GM19238 (cell line): ENCODE results near the gene ANKRD31.

Experiments
- DNase-seq: peaks from one replicate; pipeline ENCODE4 v3.0.0; 2011; ENCODE audit warnings: low spot score; ENCODE audit not compliant: insufficient read length

Gene ANKRD31

DNA sequence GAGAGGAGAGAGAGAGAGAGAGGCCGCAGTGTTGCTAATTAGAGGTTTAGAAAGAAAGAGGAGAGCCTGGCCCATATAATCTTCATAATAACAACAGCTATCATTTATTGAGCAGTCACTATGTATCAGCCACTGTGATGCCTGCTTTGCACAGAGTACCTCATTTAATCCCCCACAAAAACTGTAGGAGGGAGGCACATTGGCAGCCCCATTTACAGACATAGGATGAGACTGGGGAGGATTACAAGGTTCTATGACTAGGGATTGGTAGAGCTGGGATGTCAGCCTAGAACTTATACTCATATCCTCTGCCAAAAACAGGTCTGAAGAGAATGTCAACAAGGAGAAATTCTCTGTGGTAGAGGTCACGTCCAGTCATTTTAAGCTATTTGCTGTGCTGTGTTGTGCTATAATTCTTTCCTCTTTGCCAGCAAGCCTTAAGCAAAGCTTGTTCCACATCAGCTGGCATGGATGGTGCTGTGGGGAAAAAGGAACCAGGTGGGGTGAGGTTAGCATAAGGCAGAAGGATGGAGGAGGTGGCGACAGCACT lies 177.6 kb downstream of the ANKRD31 start:
- DNase-seq, result no peak

DNA sequence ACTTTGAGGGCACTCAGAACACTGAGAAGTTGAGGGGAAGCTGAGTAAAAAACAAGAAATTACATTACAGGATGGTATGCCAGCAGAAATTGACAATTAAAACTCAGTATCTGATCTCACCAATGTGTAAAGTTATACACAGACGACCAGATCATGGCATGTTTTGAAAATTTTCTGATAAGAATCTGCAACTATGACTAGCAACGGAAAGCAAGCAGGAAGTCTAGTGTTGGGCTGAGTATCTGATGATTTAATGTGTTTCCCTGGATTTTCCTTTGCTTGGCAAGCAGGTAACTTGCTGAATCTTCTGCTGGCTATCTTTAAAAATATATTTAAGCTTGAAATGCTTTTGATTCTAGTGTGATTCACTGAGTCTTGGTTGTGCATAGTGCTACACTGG lies 179.1 kb downstream of the ANKRD31 start:
- no peak for DNase-seq

DNA sequence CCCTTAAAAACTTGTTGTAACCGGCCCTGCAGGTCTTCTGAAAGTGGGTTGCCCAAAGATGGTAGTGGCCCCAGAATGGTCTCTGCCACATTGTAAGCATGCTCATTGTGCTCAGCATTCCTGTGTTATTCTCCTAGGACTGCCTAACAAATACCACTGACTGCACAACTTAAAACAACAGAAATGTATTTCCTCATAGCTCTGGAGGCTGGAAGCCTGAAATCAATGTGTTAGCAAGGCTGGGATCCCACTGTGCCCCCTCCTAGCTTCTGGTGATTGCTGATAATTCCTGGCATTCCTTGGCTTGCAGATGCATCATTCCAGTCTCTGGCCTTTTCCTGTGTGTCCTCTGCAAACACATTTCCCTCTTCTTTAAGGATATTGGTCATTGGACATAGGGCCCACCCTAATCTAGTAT lies 180.9 kb downstream of the ANKRD31 start:
- no peak for DNase-seq

DNA sequence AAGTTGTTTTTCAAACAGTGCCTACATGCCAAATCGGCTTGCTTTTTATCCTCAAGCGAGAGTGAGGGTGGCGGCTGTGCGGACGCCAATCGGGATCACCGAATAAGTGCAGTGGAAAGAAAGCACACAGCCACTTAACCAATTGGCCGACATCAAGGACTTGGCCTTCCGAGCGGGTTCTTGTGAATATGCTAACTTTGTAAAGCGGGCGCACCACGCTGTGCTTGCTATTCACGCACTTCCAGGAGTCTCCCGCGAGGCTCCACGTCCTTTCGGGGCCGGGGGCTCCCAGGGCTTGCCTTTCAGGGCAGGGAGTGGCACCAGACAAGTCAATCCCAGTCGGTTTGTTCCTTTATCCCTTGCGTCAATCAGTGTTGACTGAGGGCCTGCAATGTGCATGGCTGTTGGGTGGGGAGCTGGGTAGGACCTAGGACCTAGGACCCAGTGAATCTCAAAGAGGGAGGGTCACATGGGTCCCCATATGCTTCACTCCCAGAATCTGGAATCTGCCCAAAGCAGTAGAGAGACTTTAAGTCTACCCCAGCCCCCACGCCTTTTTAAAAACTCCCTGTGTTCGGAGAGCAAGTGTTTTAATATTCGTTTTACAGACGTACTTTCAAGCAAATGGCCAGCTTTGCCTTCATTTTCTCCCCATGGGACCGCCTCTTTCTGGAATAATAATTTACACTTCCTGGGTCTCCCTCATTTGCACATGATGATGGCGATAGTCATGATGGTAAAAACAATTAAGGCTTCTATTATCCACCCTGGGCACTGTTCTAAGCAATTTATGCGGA lies 182.3 kb downstream of the ANKRD31 start:
- no peak for DNase-seq

DNA sequence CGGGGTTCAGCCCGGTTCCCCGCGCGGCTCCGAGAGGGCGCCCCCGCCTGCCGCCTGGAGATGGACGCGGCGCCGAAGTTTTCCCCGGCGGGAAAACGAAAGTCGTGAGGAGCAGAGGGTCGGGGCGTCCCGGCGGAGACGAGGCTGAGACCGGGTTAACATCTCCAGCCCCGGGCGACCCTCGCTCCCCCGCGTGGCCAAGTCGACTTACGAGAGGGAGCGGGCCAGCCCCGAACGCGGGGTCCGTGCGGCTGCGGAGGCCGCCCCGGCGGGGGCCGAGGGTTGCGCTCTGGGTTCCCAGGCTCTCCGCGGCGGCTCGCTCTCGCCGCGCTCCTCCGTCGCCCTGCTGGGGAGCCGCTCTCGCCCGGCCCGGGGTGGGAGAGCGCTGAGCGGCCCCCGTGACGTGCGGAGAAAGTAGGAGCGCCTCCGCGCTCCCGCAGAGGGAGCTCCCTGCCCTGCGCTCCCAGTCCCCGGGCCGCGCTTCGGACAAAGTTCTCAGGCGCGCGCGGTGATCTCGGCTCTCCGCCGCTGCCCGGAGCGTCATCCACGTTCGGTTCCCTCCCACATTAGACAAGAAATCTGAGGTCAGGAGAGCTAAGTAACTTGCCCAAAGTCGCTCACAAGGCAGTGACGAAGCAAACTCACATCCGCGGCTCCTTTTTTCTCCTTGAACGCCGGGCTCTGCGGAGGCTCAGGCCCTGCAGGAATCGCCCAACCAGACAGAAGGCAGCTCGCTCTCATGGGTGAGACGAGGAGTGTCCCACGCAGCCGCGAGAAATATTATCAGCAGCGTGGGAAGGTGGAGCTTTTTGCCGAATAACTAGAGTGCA lies 183.2 kb downstream of the ANKRD31 start:
- no peak for DNase-seq

DNA sequence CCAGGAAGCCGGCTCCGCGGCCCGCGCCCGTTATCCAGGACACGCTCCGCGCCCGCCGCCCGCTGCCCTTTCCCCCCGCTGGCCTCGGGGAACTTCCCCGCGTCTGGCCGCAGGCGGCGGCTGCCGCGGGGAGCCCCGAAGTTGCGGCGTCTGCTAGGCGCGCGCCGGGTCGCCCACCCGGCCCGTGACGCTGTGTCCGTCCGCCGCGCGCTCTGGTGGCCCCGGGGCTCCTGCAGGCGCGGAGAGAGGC lies 183.7 kb downstream of the ANKRD31 start:
- no peak for DNase-seq

DNA sequence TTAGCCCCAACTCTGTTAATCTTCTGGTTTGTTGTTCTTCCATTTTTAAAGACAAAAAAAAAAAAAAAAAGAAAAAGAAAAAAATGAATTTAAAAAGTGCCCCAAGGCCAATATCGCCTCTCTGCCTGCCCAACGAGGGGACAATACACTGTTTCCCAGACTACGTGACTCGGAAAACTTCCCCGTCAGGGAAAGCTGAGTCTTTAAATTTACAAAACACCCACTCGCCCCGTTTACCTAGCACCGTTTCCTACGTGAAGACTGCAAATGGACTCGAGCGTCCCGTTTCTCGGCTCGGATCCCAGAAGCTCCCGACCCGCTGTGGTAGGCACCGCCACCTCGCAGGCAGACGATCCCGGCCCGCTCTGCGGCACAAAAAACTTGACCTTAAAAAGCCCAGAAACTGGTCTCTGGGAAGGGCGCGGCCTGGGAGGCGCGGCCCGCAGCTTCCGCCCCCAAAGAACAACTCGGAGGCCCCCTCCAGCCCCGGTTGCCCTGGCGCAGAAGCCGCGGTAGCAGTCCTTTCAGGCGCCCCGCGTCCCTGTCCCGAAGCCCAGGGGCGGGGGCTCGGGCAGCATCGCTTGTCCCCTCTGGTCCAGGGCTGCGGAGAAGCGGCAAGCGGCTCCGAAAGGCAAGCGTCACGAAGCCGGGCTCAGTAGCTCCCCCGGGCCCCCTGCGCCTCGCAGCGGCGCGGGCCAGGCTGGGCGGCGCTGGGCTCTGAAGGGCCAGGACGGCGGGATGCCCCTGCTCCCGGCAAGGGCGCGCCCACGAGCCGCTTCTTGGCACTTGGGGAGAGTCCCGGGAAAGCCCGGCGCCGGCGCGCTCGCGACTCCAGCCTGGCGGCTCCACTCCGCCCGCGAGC lies 184.3 kb downstream of the ANKRD31 start, which contains the start of gene GCNT4:
Gene GCNT4, minus strand, starts transcription at position 367 of the 862 bp plus-strand sequence. CDS start 22,521 bp downstream, outside the sequence.
- no peak for DNase-seq

DNA sequence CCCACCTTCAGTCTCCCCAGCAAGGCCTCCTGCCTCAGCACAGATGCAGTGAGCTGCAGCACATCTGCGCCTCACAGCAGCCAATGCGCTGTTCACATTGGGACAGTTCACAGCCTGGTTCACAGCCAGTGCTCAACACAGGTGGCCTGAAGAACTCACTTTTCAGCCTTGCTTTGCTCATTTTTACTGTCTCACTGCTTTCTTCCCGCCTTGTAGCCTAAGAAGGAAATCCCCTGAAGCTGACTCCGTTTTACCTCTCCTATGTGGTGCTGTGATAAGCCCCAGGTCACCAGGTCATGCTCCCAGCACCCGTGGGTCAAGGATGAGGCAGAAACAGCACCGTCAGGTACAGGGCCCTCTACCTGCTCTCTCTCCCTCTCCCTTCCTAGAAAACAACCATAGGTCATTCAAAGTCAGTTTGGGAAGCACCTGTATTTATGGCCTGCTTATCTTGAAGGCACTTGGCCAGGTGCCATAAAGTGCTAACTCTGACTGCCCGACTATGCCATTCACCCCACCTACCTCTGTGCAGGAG lies 185.4 kb downstream of the ANKRD31 start:
- DNase-seq, result no peak

DNA sequence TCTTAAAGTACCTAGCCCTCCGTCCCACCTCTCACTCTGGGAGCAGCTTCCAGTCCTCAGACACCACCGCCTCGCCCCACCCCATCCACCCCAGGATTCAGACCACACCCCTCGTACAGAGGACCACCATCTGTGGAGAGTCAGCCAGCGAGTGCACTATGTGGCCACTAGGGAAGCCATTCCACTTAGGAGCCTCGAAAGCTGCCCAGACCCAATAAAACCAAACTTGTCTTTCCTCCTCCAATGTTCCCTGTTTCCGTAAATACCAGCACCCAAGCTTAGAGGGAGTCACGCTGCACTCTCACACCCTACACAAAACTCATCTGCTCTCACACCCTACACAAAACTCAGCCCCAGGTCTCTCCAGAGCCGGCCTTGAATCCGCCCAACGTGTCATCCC lies 186.3 kb downstream of the ANKRD31 start:
- DNase-seq, result no peak

DNA sequence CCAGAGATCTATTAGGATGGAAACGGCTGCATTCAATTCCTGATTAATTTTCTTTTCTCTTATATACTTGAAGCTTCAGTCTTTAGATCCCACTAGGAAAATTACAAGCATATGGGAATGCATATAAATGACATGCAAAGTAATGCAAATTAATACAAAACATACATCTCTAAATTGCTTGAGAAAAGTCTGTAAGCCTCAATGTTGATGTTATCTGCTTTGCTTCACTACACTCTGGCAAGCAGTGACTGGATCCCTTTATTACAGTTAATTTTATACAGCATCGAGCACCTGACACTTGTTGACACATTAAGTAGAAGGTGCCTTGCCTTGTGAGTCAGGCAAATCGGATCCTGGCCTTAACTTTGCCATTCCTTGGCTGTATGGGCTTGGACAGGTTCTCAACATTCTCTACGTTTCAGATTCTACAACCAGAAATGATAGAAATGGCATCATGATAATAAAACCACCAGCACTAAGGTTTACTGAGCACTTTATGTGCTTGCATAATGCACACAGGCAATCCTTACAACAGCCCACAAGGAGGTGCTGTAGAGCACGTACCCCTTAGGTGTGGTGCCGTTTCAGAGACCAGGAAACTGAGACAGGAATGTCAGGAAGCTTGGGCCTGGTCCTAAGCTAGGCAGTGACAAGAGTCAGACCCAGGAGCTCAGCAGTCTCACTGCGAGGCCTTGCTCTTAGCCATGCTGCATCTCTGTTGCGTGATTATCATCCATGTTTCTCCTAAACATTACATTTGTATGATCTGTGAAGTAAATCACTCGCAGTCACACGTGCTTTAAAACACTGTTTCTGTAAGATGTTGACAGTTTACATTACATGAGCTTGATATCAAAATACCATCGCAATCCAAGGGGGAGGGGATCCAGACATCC lies 187.0 kb downstream of the ANKRD31 start:
- DNase-seq, result no peak

DNA sequence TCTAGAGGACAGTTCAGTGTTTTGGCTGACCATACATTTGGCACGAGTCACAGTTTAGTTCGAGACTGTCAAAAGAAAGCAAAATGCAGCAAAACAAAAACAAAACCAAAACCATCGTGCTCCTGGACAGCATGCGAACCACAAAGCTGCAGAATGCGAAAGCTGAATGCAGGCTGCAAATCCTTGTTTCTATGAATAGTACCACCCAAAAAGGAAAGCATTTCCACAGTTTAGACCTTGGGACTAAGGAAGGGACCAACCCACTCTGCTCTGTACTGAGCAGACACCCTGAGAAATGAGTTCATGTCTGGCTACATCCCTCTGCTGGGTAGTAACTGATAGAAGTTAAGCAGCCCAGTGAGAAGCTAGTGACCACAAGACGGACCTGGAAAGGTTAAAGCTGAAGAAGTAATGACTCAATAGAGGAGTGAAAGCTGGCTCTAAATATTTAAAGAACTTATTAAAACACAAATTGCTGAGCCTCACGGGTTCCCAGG lies 188.2 kb downstream of the ANKRD31 start:
- DNase-seq, result no peak

DNA sequence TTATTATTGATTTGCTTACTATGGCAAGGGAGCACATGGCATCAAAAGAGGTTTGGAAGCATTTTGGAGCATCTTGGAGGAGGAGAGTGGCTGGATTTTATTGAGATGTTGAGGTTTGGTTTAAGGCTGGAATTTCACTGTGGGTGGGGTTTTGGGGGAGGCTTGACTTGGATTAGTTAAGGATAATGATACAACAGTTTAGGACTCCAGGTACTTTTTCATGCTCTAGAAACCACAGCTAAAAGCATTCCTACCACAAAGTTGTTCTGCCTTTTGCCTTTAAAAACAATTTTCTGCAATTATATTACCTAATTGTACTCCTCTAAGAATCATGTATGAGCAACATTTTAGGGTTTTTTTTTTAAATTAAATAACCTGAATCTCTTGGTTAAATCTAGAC lies 189.3 kb downstream of the ANKRD31 start:
- DNase-seq, result no peak

DNA sequence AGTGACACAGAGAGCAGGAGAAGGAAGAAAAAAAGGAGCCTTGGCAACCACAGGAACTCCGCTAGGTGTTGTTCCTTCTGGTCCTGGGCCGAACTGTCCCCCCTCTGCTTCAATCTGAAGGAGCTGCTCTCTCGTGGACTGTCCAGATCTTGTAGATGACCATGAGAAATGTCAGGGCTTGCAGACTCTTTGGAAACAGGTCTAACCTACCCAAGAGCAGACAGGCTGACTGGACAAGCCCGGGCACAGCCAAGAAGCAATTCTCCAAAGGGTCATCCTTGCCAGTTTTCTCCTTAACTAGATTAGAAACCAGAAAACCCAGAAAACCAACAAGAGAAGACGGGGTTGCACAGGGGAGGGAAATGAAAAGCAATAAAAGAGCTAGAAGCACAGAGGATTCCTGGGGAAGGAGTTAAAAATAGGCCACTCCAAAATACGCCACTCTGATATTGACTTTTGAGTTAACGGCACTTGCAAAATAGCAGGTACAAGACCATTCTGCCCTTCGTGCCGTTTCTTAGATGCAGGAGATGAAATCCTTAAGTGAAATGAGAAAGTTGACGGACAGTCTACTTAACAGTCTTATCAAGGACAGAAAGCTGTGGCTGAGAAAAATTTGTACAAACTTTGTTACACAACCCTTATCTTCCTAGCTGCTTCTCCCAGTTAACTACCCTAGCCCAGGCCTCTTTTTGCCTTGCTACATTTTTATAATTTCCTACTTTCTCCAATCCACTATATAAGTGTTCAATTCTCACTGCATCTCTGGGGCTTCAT lies 190.1 kb downstream of the ANKRD31 start:
- DNase-seq, result no peak

DNA sequence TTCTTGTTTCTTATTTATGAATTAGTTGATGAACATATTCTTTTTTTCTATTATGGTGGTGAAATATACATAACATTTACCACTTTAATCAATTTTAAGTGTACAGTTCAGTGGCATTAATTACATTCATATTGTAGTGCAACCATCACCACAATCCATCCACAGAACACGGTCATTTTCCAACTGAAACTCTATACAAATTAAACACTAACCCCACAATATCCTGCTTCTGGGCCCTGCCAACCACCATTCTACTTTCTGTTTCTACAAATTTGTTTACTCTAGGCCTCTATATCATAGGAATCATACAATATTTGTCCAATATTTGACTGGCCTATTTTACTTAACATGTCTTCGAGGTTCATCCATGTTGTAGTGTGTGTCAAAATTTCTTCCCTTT lies 191.6 kb downstream of the ANKRD31 start:
- no peak for DNase-seq

DNA sequence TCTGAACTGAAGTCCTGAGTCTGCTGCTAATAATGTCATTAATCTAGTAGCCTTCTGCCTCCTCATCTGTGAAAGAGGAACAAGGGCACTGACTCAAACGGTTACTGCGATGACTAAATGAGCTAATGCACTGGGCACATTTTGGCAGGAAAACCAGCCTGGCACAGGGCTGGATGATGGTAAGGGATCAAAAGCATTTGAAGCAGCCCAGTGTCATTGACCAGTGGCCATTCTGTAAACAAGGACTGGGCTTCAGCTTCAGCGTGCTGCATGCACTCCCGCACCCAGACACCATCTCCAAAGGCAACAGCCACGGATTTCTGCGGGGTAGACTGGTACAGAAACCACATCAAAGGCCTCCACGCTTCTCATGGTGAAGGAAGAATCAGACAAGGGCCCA lies 192.3 kb downstream of the ANKRD31 start:
- DNase-seq, result no peak

DNA sequence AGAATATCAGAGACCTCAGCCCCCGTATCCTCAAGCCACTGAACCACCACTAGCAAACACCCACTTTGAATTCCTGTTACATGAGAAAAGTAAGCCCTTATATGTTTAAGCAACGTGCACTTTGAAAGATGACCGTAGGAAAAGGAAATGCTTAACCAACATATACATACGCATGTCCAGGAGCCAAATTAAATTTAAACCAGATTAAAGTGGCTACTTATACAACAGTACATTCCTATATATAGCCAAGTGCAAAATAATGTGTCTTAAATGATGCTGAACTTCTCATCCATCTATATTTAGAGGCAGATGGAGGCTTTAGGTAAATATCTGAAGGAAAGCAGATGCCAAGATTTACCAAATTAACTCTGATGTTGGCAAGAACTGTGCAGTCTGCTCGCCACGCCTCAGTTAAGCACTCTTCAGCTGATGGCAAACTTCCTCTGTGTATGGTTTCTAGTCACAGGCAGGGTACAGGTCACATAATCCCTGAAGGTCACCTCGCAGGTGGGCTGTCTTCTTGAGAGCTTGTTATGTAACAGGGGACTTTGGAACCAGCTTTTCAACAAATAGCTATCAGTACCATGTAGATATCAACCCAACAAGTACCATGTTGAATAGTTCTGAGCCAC lies 192.9 kb downstream of the ANKRD31 start:
- no peak for DNase-seq

DNA sequence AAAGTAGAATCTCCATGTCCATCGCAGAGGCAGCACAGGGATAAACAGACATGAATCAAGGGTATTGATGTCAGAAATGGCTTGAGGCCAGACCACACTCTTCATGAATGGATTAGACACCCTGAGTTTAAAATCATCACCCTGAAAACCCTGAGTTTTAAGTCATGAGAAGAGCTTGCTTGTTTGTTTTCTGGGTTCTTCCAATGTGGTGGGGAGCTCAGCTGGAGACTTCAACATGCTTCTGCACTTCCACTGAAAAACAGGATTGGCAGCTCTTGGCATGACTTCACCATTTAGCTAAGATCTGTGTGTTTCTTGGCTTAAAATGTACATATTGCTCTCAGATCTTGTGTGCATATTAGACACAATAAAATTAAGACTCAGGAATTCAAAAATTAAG lies 194.2 kb downstream of the ANKRD31 start:
- no peak for DNase-seq

DNA sequence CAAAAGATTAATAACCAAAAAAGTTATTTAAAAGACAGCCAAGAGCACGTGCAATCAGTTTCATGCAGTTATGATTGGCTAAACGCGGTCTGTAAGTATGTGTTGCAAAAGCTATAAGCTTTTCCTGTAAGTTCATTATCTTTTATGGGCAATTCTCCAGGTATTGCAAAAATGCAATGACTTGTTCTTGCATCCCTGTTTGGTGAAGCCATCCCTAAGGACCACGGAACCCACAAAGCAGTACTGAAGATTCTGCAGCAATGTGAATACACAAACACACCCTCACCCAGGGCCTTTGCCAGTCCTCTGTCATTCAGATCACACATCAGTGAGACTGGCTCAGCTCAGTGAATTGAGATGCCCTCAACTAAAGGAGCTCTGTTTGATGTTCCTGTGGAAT lies 195.7 kb downstream of the ANKRD31 start:
- no peak for DNase-seq

DNA sequence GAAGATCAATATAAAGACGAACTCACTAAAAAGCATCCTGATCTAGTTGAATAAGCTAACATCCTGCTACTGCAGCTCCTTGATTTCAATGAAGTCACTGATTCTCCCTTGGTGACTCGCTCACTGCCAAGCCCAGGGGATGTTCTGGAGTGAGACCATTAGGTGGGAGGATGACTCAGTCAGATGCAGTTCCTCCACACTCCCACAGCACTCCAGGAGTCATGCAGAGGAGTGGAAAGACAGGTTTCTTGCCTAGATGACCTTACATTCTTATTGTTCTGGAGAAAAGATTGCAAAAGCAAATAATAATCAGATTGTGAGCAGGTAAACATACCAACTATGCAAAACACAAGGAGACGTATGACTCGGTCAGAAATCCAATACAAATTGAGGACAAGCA lies 199.6 kb downstream of the ANKRD31 start:
- no peak for DNase-seq
